Measurements from ENCODE around the gene RBM14.
A peak's percentile ranks its signal among the peaks of the same experiment; 100 is the strongest.
"Not testable (repeated sequence)": the region's sequence is repeated elsewhere in the genome, so short reads cannot be mapped to it uniquely, and the experiment has no call there.

RBM14 gene

DNA sequence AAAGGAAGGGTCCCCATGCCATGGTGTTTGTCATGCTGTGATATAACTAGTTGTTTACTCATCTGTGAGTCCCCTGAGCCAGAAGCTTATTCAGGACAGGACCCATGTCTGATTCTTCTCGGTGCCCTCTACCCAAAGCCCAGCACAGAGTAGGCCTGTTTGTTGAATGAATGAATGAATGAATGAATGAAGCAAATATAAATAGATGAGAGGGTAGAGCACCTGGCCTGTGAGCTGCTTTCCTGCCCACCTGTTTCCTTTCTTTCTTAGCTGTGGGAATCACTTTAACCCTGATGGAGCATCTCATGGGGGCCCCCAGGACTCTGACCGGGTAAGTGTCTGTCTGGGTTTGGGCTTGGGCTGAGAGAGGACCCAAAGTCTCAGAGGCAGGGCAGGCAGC is 16.2 kb upstream of the RBM14 start:
- DNase-seq (ENCODE audit: low read depth), result no peak

- DNase-seq (ENCODE audit: low read depth), result no peak
Observed at GRCh38 chr11:66600631-66601233, 15.7 kb upstream of the RBM14 start.

DNA sequence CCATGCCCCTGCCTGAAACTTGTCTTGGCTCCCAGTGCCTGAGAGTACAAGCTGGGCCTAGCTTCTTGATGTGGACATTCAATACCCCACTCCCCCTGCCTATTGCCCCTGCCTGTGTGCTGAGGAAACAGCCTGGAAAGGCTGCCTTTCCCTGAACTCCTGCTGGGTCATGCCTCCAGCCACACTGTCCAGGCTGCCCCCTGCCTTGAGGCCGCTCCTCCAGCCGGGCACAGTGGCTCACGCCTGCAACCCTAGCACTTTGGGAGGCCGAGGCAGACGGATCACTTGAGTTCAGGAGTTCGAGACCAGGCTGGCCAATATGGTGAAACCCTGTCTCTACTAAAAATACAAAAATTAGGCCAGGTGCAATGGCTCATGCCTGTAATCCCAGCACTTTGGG is 13.4 kb upstream of the RBM14 start:
- DNase-seq (ENCODE audit: low read depth), result no peak

DNA sequence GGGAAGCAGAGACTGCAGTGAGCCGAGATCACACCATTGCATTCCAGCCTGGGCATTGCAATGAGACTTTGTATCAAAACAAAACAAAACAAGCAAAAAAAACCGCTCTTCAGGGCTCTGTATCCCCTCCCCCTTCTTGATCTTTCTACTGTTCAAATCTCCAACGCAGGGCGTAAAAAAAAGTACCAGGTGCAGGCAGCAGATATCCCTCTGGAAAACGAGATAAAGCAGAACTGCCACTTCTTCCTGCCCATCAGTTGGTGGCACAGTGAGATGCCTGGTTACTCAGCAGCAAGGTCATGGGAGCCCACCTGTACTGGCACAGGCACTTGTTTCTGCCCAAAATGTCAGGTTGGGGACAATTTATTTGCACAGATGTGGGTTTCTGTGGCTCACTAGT is 12.3 kb upstream of the RBM14 start:
- no peak for DNase-seq (ENCODE audit: low read depth)

DNA sequence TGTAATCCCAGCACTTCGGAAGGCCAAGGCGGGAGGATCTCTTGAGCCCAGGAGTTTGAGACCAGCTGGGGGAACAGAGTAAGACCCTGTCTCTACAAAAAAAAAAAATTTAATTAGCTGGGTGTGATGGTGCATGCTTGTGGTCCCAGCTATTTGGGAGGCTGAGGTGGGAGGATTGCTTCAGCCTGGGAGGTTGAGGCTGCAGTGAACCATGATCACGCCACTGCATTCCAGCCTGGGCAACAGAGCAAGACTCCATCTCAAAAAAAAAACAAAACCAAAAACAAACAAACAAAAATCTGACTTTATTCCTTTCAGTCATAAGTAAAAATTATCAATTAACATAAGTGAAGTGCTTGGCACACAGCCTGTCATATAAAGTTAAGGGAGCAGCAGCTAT is 9.8 kb upstream of the RBM14 start:
- DNase-seq (ENCODE audit: low read depth), result not testable (repeated sequence)

DNA sequence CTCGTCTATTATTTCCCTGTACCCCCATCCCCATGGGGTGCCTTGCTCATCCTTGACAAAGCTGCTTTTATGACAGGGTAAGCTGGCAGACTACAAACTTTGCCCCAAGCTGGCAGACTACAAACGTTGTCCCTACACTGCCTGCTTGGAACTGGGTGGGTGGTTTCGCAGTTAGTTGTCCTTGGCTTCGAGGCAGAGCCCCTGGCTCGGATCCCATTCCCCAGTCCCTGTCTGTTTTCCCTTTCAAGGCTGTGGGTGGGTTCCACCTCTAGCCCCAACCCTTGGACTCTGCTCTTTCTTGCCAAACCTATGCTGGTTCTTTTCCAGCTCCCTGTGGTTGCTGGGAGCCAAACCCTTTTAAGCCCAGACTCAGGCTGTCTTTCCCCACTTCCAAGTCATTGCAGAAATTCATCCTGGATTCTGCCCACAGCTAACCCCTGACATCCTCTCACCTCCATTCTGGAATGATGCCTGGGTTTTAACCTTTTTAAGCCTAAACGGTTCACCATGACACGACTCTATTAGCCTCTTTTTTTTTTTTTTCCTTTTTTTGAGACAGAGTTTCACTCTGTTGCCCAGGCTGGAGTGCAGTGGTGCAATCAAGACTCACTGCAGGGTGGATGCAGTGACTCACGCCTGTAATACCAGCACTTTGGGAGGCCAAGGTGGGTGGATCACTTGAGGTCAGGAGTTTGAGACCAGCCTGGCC is 9.2 kb upstream of the RBM14 start:
- peak; percentile 91 for DNase-seq (ENCODE audit: low read depth)

GRCh38 chr11:66609721-66610617 is 6.5 kb upstream of the RBM14 start:
- no peak for DNase-seq (ENCODE audit: low read depth)

GRCh38 chr11:66612458-66612857 is 4.0 kb upstream of the RBM14 start:
- no peak for DNase-seq (ENCODE audit: low read depth)

GRCh38 chr11:66614073-66614472 is 2.4 kb upstream of the RBM14 start:
- no peak for DNase-seq (ENCODE audit: low read depth)

DNA sequence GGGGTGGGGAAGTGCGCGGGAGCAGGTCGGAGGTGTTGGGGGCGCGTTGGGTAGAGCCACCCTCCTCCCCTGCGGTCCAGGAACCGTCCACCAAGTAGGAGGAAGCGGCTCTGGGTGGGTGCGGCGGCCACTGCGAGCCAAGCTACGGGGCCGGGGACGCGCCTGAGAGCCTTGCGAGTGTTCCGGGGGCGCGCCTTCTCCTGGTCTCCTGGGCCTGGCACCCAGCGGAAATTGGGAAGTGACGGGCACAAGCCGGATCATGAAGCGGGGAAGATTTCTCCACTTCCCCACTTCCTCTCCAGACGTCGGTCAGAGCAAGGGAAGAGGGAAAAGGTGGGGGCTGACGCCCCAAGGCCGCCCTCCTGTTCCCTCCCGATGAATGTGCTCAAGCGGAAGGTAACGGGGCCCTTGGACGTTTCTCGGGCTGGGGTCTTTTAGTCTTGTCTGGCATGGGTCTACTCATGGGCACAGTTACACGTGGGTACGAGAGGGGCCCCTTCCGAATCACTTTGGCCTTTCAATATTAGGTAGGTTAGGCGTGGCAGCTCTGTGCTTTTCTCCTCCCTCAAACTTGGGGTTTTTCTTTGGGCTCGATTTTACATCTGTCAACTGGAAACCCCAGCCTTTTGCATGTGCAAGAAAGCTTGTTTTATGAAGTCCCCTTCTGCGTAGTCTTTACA is 865 bp downstream of the RBM14 start:
- no peak for DNase-seq (ENCODE audit: low read depth)

- DNase-seq (ENCODE audit: low read depth), result peak; percentile 59
Observed at GRCh38 chr11:66619080-66619554, 2.7 kb downstream of the RBM14 start.

DNA sequence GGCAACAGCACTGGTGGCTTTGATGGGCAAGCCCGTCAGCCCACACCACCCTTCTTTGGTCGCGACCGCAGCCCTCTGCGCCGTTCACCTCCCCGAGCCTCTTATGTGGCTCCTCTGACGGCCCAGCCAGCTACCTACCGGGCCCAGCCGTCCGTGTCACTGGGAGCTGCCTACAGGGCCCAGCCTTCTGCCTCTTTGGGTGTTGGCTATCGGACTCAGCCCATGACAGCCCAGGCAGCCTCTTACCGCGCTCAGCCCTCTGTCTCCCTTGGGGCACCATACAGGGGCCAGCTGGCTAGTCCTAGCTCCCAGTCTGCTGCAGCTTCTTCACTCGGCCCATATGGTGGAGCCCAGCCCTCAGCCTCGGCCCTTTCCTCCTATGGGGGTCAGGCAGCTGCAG is 8.0 kb downstream of the RBM14 start:
- DNase-seq (ENCODE audit: low read depth), result no peak

DNA sequence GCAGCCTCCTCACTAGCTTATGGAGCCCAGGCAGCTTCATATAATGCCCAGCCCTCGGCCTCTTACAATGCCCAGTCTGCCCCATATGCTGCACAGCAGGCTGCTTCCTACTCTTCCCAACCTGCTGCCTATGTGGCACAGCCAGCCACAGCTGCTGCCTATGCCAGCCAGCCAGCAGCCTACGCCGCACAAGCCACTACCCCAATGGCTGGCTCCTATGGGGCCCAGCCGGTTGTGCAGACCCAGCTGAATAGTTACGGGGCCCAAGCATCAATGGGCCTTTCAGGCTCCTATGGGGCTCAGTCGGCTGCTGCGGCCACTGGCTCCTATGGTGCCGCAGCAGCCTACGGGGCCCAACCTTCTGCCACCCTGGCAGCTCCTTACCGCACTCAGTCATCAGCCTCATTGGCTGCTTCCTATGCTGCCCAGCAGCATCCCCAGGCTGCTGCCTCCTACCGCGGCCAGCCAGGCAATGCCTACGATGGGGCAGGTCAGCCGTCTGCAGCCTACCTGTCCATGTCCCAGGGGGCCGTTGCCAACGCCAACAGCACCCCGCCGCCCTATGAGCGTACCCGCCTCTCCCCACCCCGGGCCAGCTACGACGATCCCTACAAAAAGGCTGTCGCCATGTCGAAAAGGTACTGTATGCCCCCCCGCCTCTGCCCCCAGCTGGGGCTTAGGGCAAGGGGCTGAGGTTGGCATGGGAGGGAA is 8.8 kb downstream of the RBM14 start:
- DNase-seq (ENCODE audit: low read depth), result no peak

- no peak for DNase-seq (ENCODE audit: low read depth)
Observed at GRCh38 chr11:66625752-66626149, 9.3 kb downstream of the RBM14 start.

DNA sequence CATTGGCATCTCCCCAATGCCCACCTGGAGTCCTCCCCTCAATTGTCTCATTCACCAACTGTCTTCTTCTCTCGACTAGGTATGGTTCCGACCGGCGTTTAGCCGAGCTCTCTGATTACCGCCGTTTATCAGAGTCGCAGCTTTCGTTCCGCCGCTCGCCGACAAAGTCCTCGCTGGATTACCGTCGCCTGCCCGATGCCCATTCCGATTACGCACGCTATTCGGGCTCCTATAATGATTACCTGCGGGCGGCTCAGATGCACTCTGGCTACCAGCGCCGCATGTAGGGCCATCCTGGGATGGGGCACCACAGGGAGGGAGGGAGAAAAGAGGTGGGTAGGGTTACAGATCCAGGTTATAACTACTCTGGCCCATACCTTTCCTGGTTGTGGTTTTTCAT is 10.0 kb downstream of the RBM14 start:
- DNase-seq (ENCODE audit: low read depth), result no peak

- no peak for DNase-seq (ENCODE audit: low read depth)
Observed at GRCh38 chr11:66626926-66627325, 10.5 kb downstream of the RBM14 start.

DNA sequence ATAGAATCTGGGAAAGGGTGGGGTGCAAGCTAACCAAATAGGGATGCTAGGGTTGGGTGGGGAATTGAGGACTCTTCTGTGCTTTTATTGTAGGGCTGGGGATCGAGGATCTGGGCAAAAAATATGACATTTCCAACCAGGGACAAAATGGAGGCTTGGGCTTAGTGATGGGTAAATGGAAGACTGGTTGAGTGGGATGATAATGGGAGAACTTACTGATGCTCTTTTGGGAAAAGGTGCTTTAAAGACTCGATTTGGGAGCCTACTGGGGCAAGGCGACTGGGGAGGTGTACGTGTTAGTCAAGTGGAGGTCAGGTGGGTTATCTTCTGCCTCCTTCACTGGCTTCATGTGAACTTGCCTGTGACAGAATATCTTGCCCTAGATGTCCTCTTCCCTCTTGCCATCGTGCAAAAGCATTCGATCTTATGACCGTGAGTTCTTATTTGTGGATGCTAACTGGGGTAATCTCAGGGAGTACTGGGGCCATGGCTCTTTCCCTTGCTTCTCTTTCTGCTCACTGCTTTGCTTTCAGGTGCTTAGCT is 11.7 kb downstream of the RBM14 start:
- no peak for DNase-seq (ENCODE audit: low read depth)

DNA sequence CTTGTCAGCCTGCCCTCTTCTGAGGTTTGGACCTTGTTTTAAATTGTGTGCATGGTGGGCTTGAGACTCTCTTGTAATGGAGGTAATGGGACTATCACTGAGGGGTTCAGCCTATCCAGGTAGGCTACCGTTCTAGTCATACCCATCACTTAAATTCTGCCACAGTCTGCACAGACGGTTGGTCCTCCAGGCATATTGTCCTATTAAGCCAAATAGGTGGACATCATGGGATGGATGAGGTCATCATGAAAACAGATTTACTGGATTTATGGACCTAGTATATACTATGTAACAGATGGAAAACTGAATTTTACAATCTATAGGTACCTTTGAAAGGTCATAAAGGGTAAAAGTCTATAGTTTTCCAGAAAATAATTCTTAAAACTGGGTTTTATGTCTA is 12.9 kb downstream of the RBM14 start:
- DNase-seq (ENCODE audit: low read depth), result no peak

DNA sequence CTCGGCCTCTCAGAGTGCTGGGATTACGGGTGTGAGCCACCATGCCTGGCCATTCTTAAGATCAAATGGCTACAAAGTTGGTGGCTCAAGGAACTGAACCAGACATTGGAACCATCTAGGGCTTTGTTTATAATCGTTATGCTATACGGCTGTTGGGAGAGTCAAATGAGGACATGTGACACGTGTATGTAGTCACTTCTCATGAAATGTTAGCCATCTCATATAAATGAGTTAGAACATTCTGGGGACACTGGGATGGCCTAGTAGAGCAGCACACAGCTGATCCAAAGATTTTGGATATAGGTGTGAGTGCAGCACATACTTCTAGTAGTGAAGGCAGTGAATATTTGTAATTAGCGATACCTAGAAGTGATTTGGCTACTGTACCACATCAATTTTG is 15.5 kb downstream of the RBM14 start:
- DNase-seq (ENCODE audit: low read depth), result no peak

- no peak for DNase-seq (ENCODE audit: low read depth)
Observed at GRCh38 chr11:66632952-66633351, 16.5 kb downstream of the RBM14 start.

DNA sequence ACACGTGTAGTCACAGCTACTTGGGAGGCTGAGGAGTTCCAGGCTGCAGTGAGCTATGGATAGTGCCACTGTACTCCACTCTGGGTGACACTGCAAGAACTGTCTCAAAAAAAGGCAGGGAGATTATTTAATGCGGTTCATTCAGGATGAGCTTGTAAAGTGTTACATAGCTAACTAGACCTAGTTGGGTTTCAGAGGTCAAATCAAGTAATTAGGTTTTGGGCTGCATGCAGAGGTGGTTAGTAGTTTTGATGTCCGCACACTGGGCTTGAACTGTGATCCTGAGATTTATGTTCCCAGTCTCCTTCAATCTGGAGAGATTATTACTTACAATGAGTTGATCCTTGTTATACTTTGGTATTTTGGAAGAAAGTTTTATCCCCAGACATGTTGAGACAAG is 20.0 kb downstream of the RBM14 start:
- no peak for DNase-seq (ENCODE audit: low read depth)

Measured in fibroblast of the conjunctiva (primary cell).